Measurements from ENCODE around the gene DUSP16.

- TF ChIP-seq CTCF (IDR thresholded peaks at IDR 0.05) (no peak), POLR2A (IDR thresholded peaks at IDR 0.05) (no peak)
These were observed 29.3 kb downstream of the DUSP16 start for GRCh38 chr12:12533238-12533829.
